ENCODE measurements around the gene MYO6. TPM values are rescaled to one million over a fixed set of nuclear protein-coding genes. Genes with fewer than 3 reads are reported as not detected.

Gene MYO6
- total RNA-seq, 1 donor from 2014 or later = 0.83 TPM

- H3K27ac Mint-ChIP-seq = no peak overlapping the region
- H3K4me3 Mint-ChIP-seq = peak overlapping the region; percentile 77
- intact Hi-C loops (cut with micrococcal nuclease) = loop anchor here (5.0 kb wide), 1 partner anchor 146 kb away; the partner anchor contains the start of gene SENP6
- no peaks in the 10 kb centered on the region for H3K4me1 Mint-ChIP-seq (ENCODE audit: low read depth)
- no peak for DNase-seq (ENCODE audit: low spot score)
- peaks cover 60% of the 10 kb centered on the region for H3K27me3 Mint-ChIP-seq (ENCODE audit: insufficient read depth)
- no peaks in the 10 kb centered on the region for H3K36me3 Mint-ChIP-seq (ENCODE audit: low read depth)
- H3K9me3 Mint-ChIP-seq = no peaks in the 10 kb centered on the region
These were observed 866 bp upstream of the MYO6 start for GRCh38 chr6:75748003-75748742.

DNA sequence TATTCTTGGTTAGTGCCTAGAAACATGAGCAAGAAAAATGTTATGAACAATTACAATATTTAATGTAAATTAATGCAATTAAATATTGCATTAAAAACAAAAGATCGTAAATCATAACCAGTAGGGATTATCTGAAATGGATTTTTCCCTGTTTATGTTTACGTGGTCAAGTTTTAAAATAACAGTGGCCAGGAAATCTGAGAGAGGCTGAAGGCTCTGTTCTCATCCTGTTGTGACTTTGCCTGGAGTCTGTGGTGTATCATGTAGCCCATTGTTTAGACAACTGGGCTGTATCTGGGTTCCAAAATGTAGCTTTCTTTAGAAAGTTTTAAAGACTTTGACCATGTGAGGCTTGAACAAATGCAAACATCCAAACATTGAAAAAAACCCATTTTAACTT, 2.4 kb downstream of the MYO6 start:
- no peak for DNase-seq (ENCODE audit: low spot score)
- Mint-ChIP-seq H3K36me3 (ENCODE audit: low read depth) (no peaks in the 10 kb centered on the region), H3K27me3 (ENCODE audit: insufficient read depth) (peaks cover 42% of the 10 kb centered on the region), H3K27ac (no peak overlapping the region), H3K4me3 (no peak overlapping the region), H3K4me1 (ENCODE audit: low read depth) (no peaks in the 10 kb centered on the region), H3K9me3 (no peaks in the 10 kb centered on the region)
- intact Hi-C loops (cut with micrococcal nuclease) = no loop called here

DNA sequence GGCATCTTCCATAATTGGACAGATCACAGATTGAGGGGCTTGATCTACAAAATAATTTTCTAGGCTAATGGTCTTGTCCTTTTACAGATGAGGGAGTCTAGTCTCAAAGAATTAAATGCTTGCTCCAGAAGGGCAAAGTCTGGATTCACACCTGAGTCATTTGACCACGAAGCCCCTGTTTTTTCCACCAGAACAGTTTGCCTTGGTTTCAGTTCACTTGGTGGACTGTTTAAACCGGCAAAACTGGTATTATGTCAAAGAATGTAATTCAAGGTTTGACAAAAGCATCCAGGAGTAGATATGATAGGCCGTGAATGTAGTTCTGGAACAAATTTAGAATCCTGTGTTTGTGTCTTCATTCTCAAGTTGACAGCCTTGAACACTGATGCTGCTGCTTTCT, 3.3 kb downstream of the MYO6 start:
- H3K27ac Mint-ChIP-seq = no peak overlapping the region
- H3K27me3 Mint-ChIP-seq (ENCODE audit: insufficient read depth) = peaks cover 35% of the 10 kb centered on the region
- no peak overlapping the region for H3K4me3 Mint-ChIP-seq

GRCh38 chr6:75755704-75756103, 6.7 kb downstream of the MYO6 start:
- no peak overlapping the region for H3K27ac Mint-ChIP-seq
- H3K4me3 Mint-ChIP-seq = no peak overlapping the region
- H3K4me1 Mint-ChIP-seq (ENCODE audit: low read depth) = no peaks in the 10 kb centered on the region
- intact Hi-C loops (cut with micrococcal nuclease) = no loop called here
- no peaks in the 10 kb centered on the region for H3K36me3 Mint-ChIP-seq (ENCODE audit: low read depth)
- H3K9me3 Mint-ChIP-seq = no peaks in the 10 kb centered on the region
- no peak for DNase-seq (ENCODE audit: low spot score)
- peaks cover 16% of the 10 kb centered on the region for H3K27me3 Mint-ChIP-seq (ENCODE audit: insufficient read depth)

More for the DNA sequence above, 3.3 kb downstream of the MYO6 start:
- no peak for DNase-seq (ENCODE audit: low spot score)
- H3K4me1 Mint-ChIP-seq (ENCODE audit: low read depth) = no peaks in the 10 kb centered on the region
- no peaks in the 10 kb centered on the region for H3K36me3 Mint-ChIP-seq (ENCODE audit: low read depth)
- no peaks in the 10 kb centered on the region for H3K9me3 Mint-ChIP-seq
- intact Hi-C loops (cut with micrococcal nuclease) = no loop called here

GRCh38 chr6:75757295-75757694, 8.3 kb downstream of the MYO6 start:
- Mint-ChIP-seq H3K27me3 (ENCODE audit: insufficient read depth) (peaks cover 14% of the 10 kb centered on the region), H3K4me3 (no peak overlapping the region), H3K36me3 (ENCODE audit: low read depth) (no peaks in the 10 kb centered on the region), H3K4me1 (ENCODE audit: low read depth) (no peaks in the 10 kb centered on the region), H3K27ac (no peak overlapping the region), H3K9me3 (no peaks in the 10 kb centered on the region)
- DNase-seq (ENCODE audit: low spot score) = no peak
- intact Hi-C loops (cut with micrococcal nuclease) = no loop called here

- H3K36me3 Mint-ChIP-seq (ENCODE audit: low read depth) = no peaks in the 10 kb centered on the region
- no peak overlapping the region for H3K4me3 Mint-ChIP-seq
- DNase-seq (ENCODE audit: low spot score) = no peak
- peaks cover 10% of the 10 kb centered on the region for H3K27me3 Mint-ChIP-seq (ENCODE audit: insufficient read depth)
- H3K27ac Mint-ChIP-seq = no peak overlapping the region
- H3K9me3 Mint-ChIP-seq = no peaks in the 10 kb centered on the region
- no peaks in the 10 kb centered on the region for H3K4me1 Mint-ChIP-seq (ENCODE audit: low read depth)
- intact Hi-C loops (cut with micrococcal nuclease) = no loop called here
These were observed 9.0 kb downstream of the MYO6 start for GRCh38 chr6:75758061-75758460.

- H3K9me3 Mint-ChIP-seq = no peaks in the 10 kb centered on the region
- no peak for DNase-seq (ENCODE audit: low spot score)
- H3K4me3 Mint-ChIP-seq = no peak overlapping the region
- H3K4me1 Mint-ChIP-seq (ENCODE audit: low read depth) = no peaks in the 10 kb centered on the region
- H3K27ac Mint-ChIP-seq = no peak overlapping the region
- no peaks in the 10 kb centered on the region for H3K36me3 Mint-ChIP-seq (ENCODE audit: low read depth)
- intact Hi-C loops (cut with micrococcal nuclease) = no loop called here
- peaks cover 11% of the 10 kb centered on the region for H3K27me3 Mint-ChIP-seq (ENCODE audit: insufficient read depth)
These were observed 10.2 kb downstream of the MYO6 start for GRCh38 chr6:75759207-75759606.

DNA sequence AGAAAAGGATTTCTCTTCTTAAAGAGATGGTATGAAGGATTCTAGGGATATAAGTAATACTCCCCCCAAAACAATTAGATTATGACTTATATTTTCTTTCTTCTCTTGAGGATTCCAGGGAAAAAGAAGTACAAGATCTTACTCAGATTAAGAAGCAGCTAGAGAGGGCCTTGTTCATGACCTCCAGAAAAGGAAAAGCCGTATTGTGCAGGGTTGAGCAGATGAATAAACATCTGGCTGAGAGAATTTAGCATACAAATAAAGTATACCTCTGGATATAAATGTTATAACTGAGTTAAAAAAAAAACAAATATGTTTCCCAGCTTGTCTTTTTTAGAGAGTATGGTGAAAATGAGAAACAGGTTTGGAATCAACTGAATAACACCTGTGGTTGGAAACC, 11.3 kb downstream of the MYO6 start:
- no peak for DNase-seq (ENCODE audit: low spot score)
- H3K9me3 Mint-ChIP-seq = no peaks in the 10 kb centered on the region

DNA sequence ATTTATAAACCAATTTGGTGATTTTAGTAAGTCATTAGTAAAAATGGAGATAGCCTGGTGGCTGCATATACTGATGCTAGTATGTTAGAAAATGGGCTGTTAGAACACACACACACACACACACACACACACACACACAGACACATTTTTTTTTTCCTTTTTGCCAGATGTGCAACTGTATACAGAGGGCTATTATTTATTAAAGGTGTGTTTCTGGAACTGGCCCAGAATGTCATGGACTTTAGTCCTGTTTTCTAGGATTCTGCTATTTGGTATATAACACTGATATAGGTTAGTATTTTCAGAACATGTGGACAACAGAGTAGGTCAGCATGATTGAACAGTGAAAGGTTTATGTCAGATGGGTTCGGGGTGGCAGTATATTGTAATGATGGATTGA, 12.4 kb downstream of the MYO6 start:
- Mint-ChIP-seq H3K27ac (no peak overlapping the region), H3K9me3 (no peaks in the 10 kb centered on the region), H3K4me1 (ENCODE audit: low read depth) (no peaks in the 10 kb centered on the region), H3K36me3 (ENCODE audit: low read depth) (no peaks in the 10 kb centered on the region), H3K4me3 (no peak overlapping the region), H3K27me3 (ENCODE audit: insufficient read depth) (peaks cover 12% of the 10 kb centered on the region)
- DNase-seq (ENCODE audit: low spot score) = no peak
- intact Hi-C loops (cut with micrococcal nuclease) = no loop called here

More for the DNA sequence above, 11.3 kb downstream of the MYO6 start:
- peaks cover 12% of the 10 kb centered on the region for H3K27me3 Mint-ChIP-seq (ENCODE audit: insufficient read depth)
- H3K27ac Mint-ChIP-seq = no peak overlapping the region
- H3K4me1 Mint-ChIP-seq (ENCODE audit: low read depth) = no peaks in the 10 kb centered on the region
- H3K36me3 Mint-ChIP-seq (ENCODE audit: low read depth) = no peaks in the 10 kb centered on the region
- intact Hi-C loops (cut with micrococcal nuclease) = no loop called here
- H3K4me3 Mint-ChIP-seq = no peak overlapping the region

GRCh38 chr6:75762063-75762462, 13.0 kb downstream of the MYO6 start:
- Mint-ChIP-seq H3K27ac (no peak overlapping the region), H3K27me3 (ENCODE audit: insufficient read depth) (peaks cover 12% of the 10 kb centered on the region), H3K36me3 (ENCODE audit: low read depth) (no peaks in the 10 kb centered on the region), H3K4me1 (ENCODE audit: low read depth) (no peaks in the 10 kb centered on the region), H3K9me3 (no peaks in the 10 kb centered on the region), H3K4me3 (no peak overlapping the region)
- intact Hi-C loops (cut with micrococcal nuclease) = no loop called here
- DNase-seq (ENCODE audit: low spot score) = no peak

GRCh38 chr6:75766387-75766786, 17.3 kb downstream of the MYO6 start:
- intact Hi-C loops (cut with micrococcal nuclease) = no loop called here
- DNase-seq (ENCODE audit: low spot score) = no peak
- Mint-ChIP-seq H3K9me3 (no peaks in the 10 kb centered on the region), H3K27ac (no peak overlapping the region), H3K36me3 (ENCODE audit: low read depth) (no peaks in the 10 kb centered on the region), H3K4me1 (ENCODE audit: low read depth) (no peaks in the 10 kb centered on the region), H3K4me3 (no peak overlapping the region), H3K27me3 (ENCODE audit: insufficient read depth) (peaks cover 4% of the 10 kb centered on the region)

DNA sequence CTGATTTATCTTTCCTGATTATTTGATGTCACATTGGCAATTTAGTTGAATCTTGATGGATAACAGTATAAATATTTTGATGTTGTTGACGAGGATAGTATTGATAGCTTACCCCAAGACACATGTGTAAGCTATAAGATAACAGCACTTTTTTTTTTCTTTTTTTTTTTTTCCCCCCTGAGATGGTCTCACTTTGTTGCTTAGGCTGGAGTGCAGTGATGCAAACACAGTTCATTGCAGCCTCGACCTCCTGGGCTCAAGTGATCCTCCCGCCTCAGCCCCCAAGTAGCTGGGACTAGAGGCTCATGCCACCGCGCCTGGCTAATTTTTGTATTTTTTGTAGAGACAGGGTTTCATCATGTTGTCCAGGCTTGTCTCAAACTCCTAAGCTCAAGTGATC, 21.8 kb downstream of the MYO6 start:
- Mint-ChIP-seq H3K27ac (no peak overlapping the region), H3K9me3 (no peaks in the 10 kb centered on the region), H3K4me1 (ENCODE audit: low read depth) (no peaks in the 10 kb centered on the region), H3K4me3 (no peak overlapping the region), H3K27me3 (ENCODE audit: insufficient read depth) (no peaks in the 10 kb centered on the region), H3K36me3 (ENCODE audit: low read depth) (no peaks in the 10 kb centered on the region)
- DNase-seq (ENCODE audit: low spot score) = no peak
- intact Hi-C loops (cut with micrococcal nuclease) = no loop called here

- Mint-ChIP-seq H3K4me1 (ENCODE audit: low read depth) (no peaks in the 10 kb centered on the region), H3K9me3 (no peaks in the 10 kb centered on the region)
- DNase-seq (ENCODE audit: low spot score) = no peak
These were observed 26.2 kb downstream of the MYO6 start for GRCh38 chr6:75775219-75775618.

GRCh38 chr6:75776461-75776860, 27.4 kb downstream of the MYO6 start:
- no peaks in the 10 kb centered on the region for H3K36me3 Mint-ChIP-seq (ENCODE audit: low read depth)
- no peaks in the 10 kb centered on the region for H3K9me3 Mint-ChIP-seq
- H3K4me1 Mint-ChIP-seq (ENCODE audit: low read depth) = no peaks in the 10 kb centered on the region
- H3K27ac Mint-ChIP-seq = no peak overlapping the region
- H3K27me3 Mint-ChIP-seq (ENCODE audit: insufficient read depth) = no peaks in the 10 kb centered on the region
- intact Hi-C loops (cut with micrococcal nuclease) = no loop called here
- no peak overlapping the region for H3K4me3 Mint-ChIP-seq
- no peak for DNase-seq (ENCODE audit: low spot score)

More at GRCh38 chr6:75775219-75775618, 26.2 kb downstream of the MYO6 start:
- intact Hi-C loops (cut with micrococcal nuclease) = no loop called here
- Mint-ChIP-seq H3K4me3 (no peak overlapping the region), H3K27ac (no peak overlapping the region), H3K27me3 (ENCODE audit: insufficient read depth) (no peaks in the 10 kb centered on the region), H3K36me3 (ENCODE audit: low read depth) (no peaks in the 10 kb centered on the region)

All from activated T-helper 1 cell treated with anti-CD3 and anti-CD28 coated beads, Interleukin-12 subunit alpha, Interleukin-12 subunit beta, Interleukin-2, Interleukin-4 antibody, amounts not matched to agents 30 ng/mL and 10 ng/mL and 1 ng/mL, durations not matched to agents 14 hours and 24 hours and 36 hours (primary cell).